Smooth muscle cell (in vitro differentiated cells): ENCODE data around the gene URM1. TPM values are rescaled to one million over a fixed set of nuclear protein-coding genes. Genes with fewer than 3 reads are reported as not detected.

Experiments
- DNase-seq: peaks from one replicate; lab custom pipeline; 2025; ENCODE audit not compliant: unreplicated experiment; lab: John Stamatoyannopoulos, UW
- H2AFZ ChIP-seq: fragments of 200-600 bp; sonication (generic); 2 replicates; pipeline ENCODE4 v1.6.0; 2016; ENCODE audit warnings: antibody characterized with exemption, low read depth, mild to moderate bottlenecking
- H3F3A ChIP-seq: fragments of 200-600 bp; sonication (generic); 2 replicates; pipeline ENCODE4 v1.6.0; 2017; ENCODE audit warnings: antibody characterized with exemption, low read depth
- H3K27ac ChIP-seq: fragments of 200-600 bp; sonication (generic); 2 replicates; pipeline ENCODE4 v1.5.1; 2016; ENCODE audit warnings: low read depth, mild to moderate bottlenecking
- H3K27me3 ChIP-seq: fragments of 200-600 bp; sonication (generic); 2 replicates; pipeline ENCODE4 v1.6.1; 2016; ENCODE audit warnings: low read depth, mild to moderate bottlenecking
- H3K36me3 ChIP-seq: fragments of 200-600 bp; sonication (generic); 2 replicates; pipeline ENCODE4 v1.5.1; 2016; ENCODE audit warnings: low read depth
- H3K4me1 ChIP-seq: fragments of 200-600 bp; sonication (generic); 2 replicates; pipeline ENCODE4 v1.5.1; 2016; ENCODE audit warnings: low read depth
- H3K4me2 ChIP-seq: fragments of 200-600 bp; sonication (generic); 2 replicates; pipeline ENCODE4 v1.6.0; 2016; ENCODE audit warnings: mild to moderate bottlenecking
- H3K4me3 ChIP-seq: fragments of 200-600 bp; sonication (generic); 2 replicates; pipeline ENCODE4 v1.5.1; 2016; ENCODE audit warnings: mild to moderate bottlenecking
- H3K79me2 ChIP-seq: fragments of 200-600 bp; sonication (generic); 2 replicates; pipeline ENCODE4 v1.6.0; 2016; ENCODE audit warnings: low read depth, mild to moderate bottlenecking
- H3K9ac ChIP-seq: fragments of 200-600 bp; sonication (generic); 2 replicates; pipeline ENCODE4 v1.6.0; 2016; ENCODE audit warnings: low read depth
- H3K9me3 ChIP-seq: fragments of 200-600 bp; sonication (generic); replicated peaks from 2 replicates; pipeline ENCODE4 v1.5.1; 2016; ENCODE audit warnings: low read depth
- H4K20me1 ChIP-seq: fragments of 200-600 bp; sonication (generic); 2 replicates; pipeline ENCODE4 v1.6.0; 2016; ENCODE audit warnings: low read depth
- CTCF ChIP-seq: fragments of 200-600 bp; sonication (generic); IDR thresholded peaks from 2 replicates; pipeline ENCODE4 v1.5.1; 2017; ENCODE audit warnings: borderline replicate concordance, mild to moderate bottlenecking, antibody characterized with exemption; ENCODE audit not compliant: insufficient read depth, poor library complexity, severe bottlenecking
- WGBS: methylation state at CpG from one replicate; pipeline ENCODE4 v1.1.7; 2016; ENCODE audit warnings: low lambda C conversion rate; 5-methylcytosine and 5-hydroxymethylcytosine counted together
- polyA plus RNA-seq: library from polyadenylated mRNA; unstranded; fragments of >200 nt; fragmentation: Nextera tagmentation; extraction: Ambion mirVana; gene quantifications from 2 replicates; pipeline ENCODE4 v1.2.1, GENCODE V29; 2016
- total RNA-seq: library from RNA; depleted of rRNA; stranded (reverse); fragments of >200 nt; gene quantifications from 2 replicates; pipeline ENCODE4 v1.2.3, GENCODE V29; 2014

URM1 gene
- total and polyA plus RNA-seq, 2 experiments from 2014 or later = 27.3 to 48.7 TPM

- no peak overlapping the region for H3K27ac ChIP-seq
- H3F3A ChIP-seq = no peaks in the 10 kb centered on the region
- H3K4me3 ChIP-seq = no peak overlapping the region
- H3K9ac ChIP-seq = no peak overlapping the region
- no peaks in the 10 kb centered on the region for H3K27me3 ChIP-seq
- no peaks in the 10 kb centered on the region for H4K20me1 ChIP-seq
- H3K9me3 ChIP-seq = no peaks in the 10 kb centered on the region
- no peaks in the 10 kb centered on the region for H3K36me3 ChIP-seq
- TF ChIP-seq CTCF = no peak
- no peak for DNase-seq
- H3K79me2 ChIP-seq = no peaks in the 10 kb centered on the region
- H3K4me1 ChIP-seq = no peaks in the 10 kb centered on the region
- WGBS = 97% methylated on average over 2 of the region's 2 CpGs
- H3K4me2 ChIP-seq = no peak overlapping the region
- no peak overlapping the region for H2AFZ ChIP-seq
Observed at GRCh38 chr9:128415281-128415680, 44.1 kb downstream of the URM1 start.

- DNase-seq = no peak
- Histone ChIP-seq H3K27ac (peak overlapping the region; percentile 46), H4K20me1 (no peaks in the 10 kb centered on the region)
Observed at GRCh38 chr9:128416014-128416413, 44.8 kb downstream of the URM1 start.

GRCh38 chr9:128416432-128417019 lies 45.4 kb downstream of the URM1 start:
- Histone ChIP-seq H3K4me1 (no peaks in the 10 kb centered on the region), H3K4me2 (peak overlapping the region; percentile 43), H4K20me1 (no peaks in the 10 kb centered on the region), H2AFZ (no peak overlapping the region), H3K27me3 (no peaks in the 10 kb centered on the region), H3K36me3 (no peaks in the 10 kb centered on the region), H3F3A (no peaks in the 10 kb centered on the region), H3K79me2 (no peaks in the 10 kb centered on the region), H3K4me3 (no peak overlapping the region), H3K9ac (no peak overlapping the region), H3K27ac (no peak overlapping the region), H3K9me3 (no peaks in the 10 kb centered on the region)
- 71% methylated on average over 6 of the region's 6 CpGs for WGBS
- no peak for TF ChIP-seq CTCF
- DNase-seq = no peak

More at GRCh38 chr9:128416014-128416413, 44.8 kb downstream of the URM1 start:
- Histone ChIP-seq H3K36me3 (no peaks in the 10 kb centered on the region), H3K4me1 (no peaks in the 10 kb centered on the region), H3K79me2 (no peaks in the 10 kb centered on the region), H3K4me2 (peak overlapping the region; percentile 43), H3K27me3 (no peaks in the 10 kb centered on the region), H3K4me3 (no peak overlapping the region), H3K9me3 (no peaks in the 10 kb centered on the region), H2AFZ (peak overlapping the region; percentile 41), H3F3A (no peaks in the 10 kb centered on the region), H3K9ac (no peak overlapping the region)
- 48% methylated on average over 6 of the region's 6 CpGs for WGBS
- no peak for TF ChIP-seq CTCF
